CD14-positive monocyte (primary cell): ENCODE results near the gene ZC2HC1C. TPM values are rescaled to one million over a fixed set of nuclear protein-coding genes. Genes with fewer than 3 reads are reported as not detected.

ENCODE experiments used
- DNase-seq, 3 donors: peaks; one replicate each; pipeline ENCODE4 v3.0.0-alpha.2; 2011 to 2022
- H2AFZ ChIP-seq: 2 replicates; pipeline ENCODE4 v1.6.0; 2012; ENCODE audit warnings: mild to moderate bottlenecking, low read depth, low read length, inconsistent platforms; ENCODE audit not compliant: insufficient read depth, poor library complexity, severe bottlenecking
- H3K27ac ChIP-seq, 2 donors: 1 replicate in 1 of 2; 2 replicates in 1 of 2; pipeline ENCODE4 v1.5.1; 2012 to 2013; ENCODE audit warnings: low read length in 2 of 2, control low read depth in 1 of 2, inconsistent platforms in 1 of 2, low read depth in 1 of 2, mild to moderate bottlenecking in 1 of 2
- H3K27me3 ChIP-seq, 2 donors: one replicate each; pipeline versions ENCODE4 v1.6.0 to v1.6.1; 2011 to 2013; ENCODE audit warnings: low read length in 2 of 2; ENCODE audit not compliant: control insufficient read depth in 2 of 2, insufficient read depth in 2 of 2
- H3K36me3 ChIP-seq, 2 donors: replicated peaks in 1 of 2; 1 replicate in 1 of 2; 2 replicates in 1 of 2; pipeline versions ENCODE4 v1.5.1 to v1.6.1; 2012 to 2013; ENCODE audit warnings: low read length in 2 of 2, control low read depth in 1 of 2, inconsistent platforms in 1 of 2, mild to moderate bottlenecking in 1 of 2; ENCODE audit not compliant: insufficient read depth in 2 of 2, control insufficient read depth in 1 of 2
- H3K4me1 ChIP-seq, 2 donors: 1 replicate in 1 of 2; 2 replicates in 1 of 2; pipeline versions ENCODE4 v1.5.1 to v1.6.1; 2012 to 2013; ENCODE audit warnings: low read length in 2 of 2, control low read depth in 1 of 2, inconsistent platforms in 1 of 2, mild to moderate bottlenecking in 1 of 2, moderate library complexity in 1 of 2; ENCODE audit not compliant: insufficient read depth in 2 of 2, control insufficient read depth in 1 of 2
- H3K4me2 ChIP-seq: replicated peaks from 2 replicates; pipeline ENCODE3; 2012; ENCODE audit warnings: low read length, moderate library complexity, mild to moderate bottlenecking; ENCODE audit not compliant: poor library complexity, severe bottlenecking; ENCODE audit errors: extremely low read depth
- H3K4me3 ChIP-seq, 3 experiments: fragments of 200-600 bp in 1 of 3; sonication (generic) in 1 of 3; replicated peaks in 1 of 3; 1 replicate in 2 of 3; 2 replicates in 1 of 3; pipeline ENCODE4 v1.5.1; 2011 to 2013; ENCODE audit warnings: low read length in 3 of 3, mild to moderate bottlenecking in 3 of 3, control low read depth in 2 of 3, low read depth in 2 of 3, inconsistent platforms in 1 of 3, moderate library complexity in 1 of 3
- H3K79me2 ChIP-seq: 2 replicates; pipeline ENCODE4 v1.6.0; 2012; ENCODE audit warnings: mild to moderate bottlenecking, control low read depth, inconsistent platforms, low read length, moderate library complexity; ENCODE audit not compliant: insufficient read depth
- H3K9ac ChIP-seq: 2 replicates; pipeline ENCODE4 v1.6.0; 2017; ENCODE audit warnings: low read length, mild to moderate bottlenecking; ENCODE audit not compliant: insufficient read depth, poor library complexity, severe bottlenecking
- H3K9me3 ChIP-seq, 2 donors: replicated peaks in 1 of 2; 1 replicate in 1 of 2; 2 replicates in 1 of 2; pipeline versions ENCODE4 v1.5.1 to v1.6.1; 2012 to 2013; ENCODE audit warnings: low read length in 2 of 2, control low read depth in 1 of 2; ENCODE audit not compliant: control insufficient read depth in 1 of 2, insufficient read depth in 1 of 2
- H4K20me1 ChIP-seq: 2 replicates; pipeline ENCODE4 v1.6.0; 2012; ENCODE audit warnings: mild to moderate bottlenecking, low read length, control low read depth, moderate library complexity; ENCODE audit not compliant: insufficient read depth
- H3K27ac Mint-ChIP-seq, 7 donors: one replicate each; pipeline ENCODE4 v1.8.0; 2020; ENCODE audit warnings: mild to moderate bottlenecking in 7 of 7, mixed read lengths in 7 of 7, moderate library complexity in 6 of 7, inconsistent platforms in 2 of 7
- H3K27me3 Mint-ChIP-seq, 3 donors: one replicate each; pipeline ENCODE4 v1.8.0; 2021 to 2022; ENCODE audit warnings: low read depth in 3 of 3, mild to moderate bottlenecking in 3 of 3, mixed read lengths in 3 of 3, moderate library complexity in 3 of 3, inconsistent platforms in 1 of 3
- H3K36me3 Mint-ChIP-seq, 2 donors: one replicate each; pipeline ENCODE4 v1.8.0; 2020; ENCODE audit warnings: mixed read lengths in 2 of 2, inconsistent platforms in 1 of 2, mild to moderate bottlenecking in 1 of 2
- H3K4me1 Mint-ChIP-seq: one replicate; pipeline ENCODE4 v1.8.0; 2020; ENCODE audit warnings: mild to moderate bottlenecking, mixed read lengths
- H3K4me3 Mint-ChIP-seq, 2 donors: one replicate each; pipeline ENCODE4 v1.8.0; 2020; ENCODE audit warnings: mild to moderate bottlenecking in 2 of 2, mixed read lengths in 2 of 2, moderate library complexity in 1 of 2
- H3K9me3 Mint-ChIP-seq, 7 donors: one replicate each; pipeline ENCODE4 v1.8.0; 2020 to 2022; ENCODE audit warnings: mixed read lengths in 7 of 7, mild to moderate bottlenecking in 6 of 7, moderate library complexity in 6 of 7, inconsistent platforms in 2 of 7
- WGBS: methylation state at CpG from one replicate; pipeline ENCODE4 v1.1.5; 2013; ENCODE audit warnings: missing lambda C conversion rate; ENCODE audit not compliant: insufficient coverage; 5-methylcytosine and 5-hydroxymethylcytosine counted together
- intact Hi-C, 2 donors: fragments of 100-400 bp; cut with micrococcal nuclease; formaldehyde crosslinking; loops; one replicate each; pipeline versions ENCODE4 v1.15.0 to v1.15.1; 2023
- polyA plus RNA-seq, 3 donors: library from polyadenylated mRNA; depleted of rRNA in 1 of 3; unstranded in 2 of 3; stranded (reverse) in 1 of 3; fragments of 300-500 nt in 2 of 3; fragments of >200 nt in 1 of 3; fragmentation: Illumina TruSeq in 2 of 3; gene quantifications; 1 replicate in 2 of 3; 2 replicates in 1 of 3; pipeline ENCODE4 v1.2.3, GENCODE V29; 2012 to 2021
- TF ChIP-seq, protein P1 (sequence below): fragments of 200-600 bp; IDR thresholded peaks from one replicate; pipeline ENCODE4 v1.8.0; 2022; ENCODE audit warnings: antibody characterized with exemption, mild to moderate bottlenecking

ZC2HC1C gene
- polyA plus RNA-seq, 3 donors: 0.08 TPM; not detected in 2

DNA sequence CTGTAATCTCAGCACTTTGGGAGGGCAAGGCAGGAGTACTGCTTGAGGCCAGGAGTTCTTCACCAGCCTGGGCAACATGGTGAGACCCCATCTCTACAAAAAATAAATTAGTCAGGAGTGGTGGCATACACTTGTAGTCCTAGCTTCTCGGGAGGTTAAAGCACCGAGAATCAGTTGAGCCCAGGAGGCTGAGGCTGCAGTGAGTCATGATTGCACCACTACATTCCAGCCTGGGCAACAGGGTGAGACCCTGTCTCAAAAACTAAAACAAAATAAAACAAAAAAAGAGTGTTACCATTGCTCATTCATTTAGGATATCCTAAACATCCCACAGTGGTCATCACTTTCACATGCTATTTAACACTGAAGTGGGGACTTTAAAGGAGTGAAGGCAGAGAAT is 49.6 kb downstream of the ZC2HC1C start:
- Histone ChIP-seq H3K4me2 (no peak overlapping the region), H3K9me3 (no peaks in the 10 kb centered on the region), H3K79me2 (peaks cover 15% of the 10 kb centered on the region), H4K20me1 (no peaks in the 10 kb centered on the region), H2AFZ (no peak overlapping the region), H3K27me3 (no peaks in the 10 kb centered on the region), H3K4me3 (no peak overlapping the region), H3K4me1 (peaks cover 30 to 32% of the 10 kb centered on the region in 2 donors), H3K27ac (peak overlapping the region in 1 of 2 donors; percentile 78), H3K9ac (no peak overlapping the region), H3K36me3 (peaks cover 52 to 58% of the 10 kb centered on the region in 2 donors)
- TF ChIP-seq, protein P1, sequence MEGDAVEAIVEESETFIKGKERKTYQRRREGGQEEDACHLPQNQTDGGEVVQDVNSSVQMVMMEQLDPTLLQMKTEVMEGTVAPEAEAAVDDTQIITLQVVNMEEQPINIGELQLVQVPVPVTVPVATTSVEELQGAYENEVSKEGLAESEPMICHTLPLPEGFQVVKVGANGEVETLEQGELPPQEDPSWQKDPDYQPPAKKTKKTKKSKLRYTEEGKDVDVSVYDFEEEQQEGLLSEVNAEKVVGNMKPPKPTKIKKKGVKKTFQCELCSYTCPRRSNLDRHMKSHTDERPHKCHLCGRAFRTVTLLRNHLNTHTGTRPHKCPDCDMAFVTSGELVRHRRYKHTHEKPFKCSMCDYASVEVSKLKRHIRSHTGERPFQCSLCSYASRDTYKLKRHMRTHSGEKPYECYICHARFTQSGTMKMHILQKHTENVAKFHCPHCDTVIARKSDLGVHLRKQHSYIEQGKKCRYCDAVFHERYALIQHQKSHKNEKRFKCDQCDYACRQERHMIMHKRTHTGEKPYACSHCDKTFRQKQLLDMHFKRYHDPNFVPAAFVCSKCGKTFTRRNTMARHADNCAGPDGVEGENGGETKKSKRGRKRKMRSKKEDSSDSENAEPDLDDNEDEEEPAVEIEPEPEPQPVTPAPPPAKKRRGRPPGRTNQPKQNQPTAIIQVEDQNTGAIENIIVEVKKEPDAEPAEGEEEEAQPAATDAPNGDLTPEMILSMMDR: no peak
- WGBS: no CpG with 5 or more reads among the region's 2 CpGs
- peaks cover 51 to 52% of the 10 kb centered on the region in 2 donors for H3K36me3 Mint-ChIP-seq
- peak in 1 of 3 donors; percentile 7 for DNase-seq
- peak overlapping the region in 2 of 7 donors; percentile 25 to 52 for H3K27ac Mint-ChIP-seq
- no peak overlapping the region for H3K4me3 Mint-ChIP-seq
- no peaks in the 10 kb centered on the region for H3K9me3 Mint-ChIP-seq
- intact Hi-C loops: no loop called here
- H3K27me3 Mint-ChIP-seq: peaks cover 0 to 1% (median 0%) of the 10 kb centered on the region in 3 donors
- H3K4me1 Mint-ChIP-seq: peaks cover 34% of the 10 kb centered on the region

DNA sequence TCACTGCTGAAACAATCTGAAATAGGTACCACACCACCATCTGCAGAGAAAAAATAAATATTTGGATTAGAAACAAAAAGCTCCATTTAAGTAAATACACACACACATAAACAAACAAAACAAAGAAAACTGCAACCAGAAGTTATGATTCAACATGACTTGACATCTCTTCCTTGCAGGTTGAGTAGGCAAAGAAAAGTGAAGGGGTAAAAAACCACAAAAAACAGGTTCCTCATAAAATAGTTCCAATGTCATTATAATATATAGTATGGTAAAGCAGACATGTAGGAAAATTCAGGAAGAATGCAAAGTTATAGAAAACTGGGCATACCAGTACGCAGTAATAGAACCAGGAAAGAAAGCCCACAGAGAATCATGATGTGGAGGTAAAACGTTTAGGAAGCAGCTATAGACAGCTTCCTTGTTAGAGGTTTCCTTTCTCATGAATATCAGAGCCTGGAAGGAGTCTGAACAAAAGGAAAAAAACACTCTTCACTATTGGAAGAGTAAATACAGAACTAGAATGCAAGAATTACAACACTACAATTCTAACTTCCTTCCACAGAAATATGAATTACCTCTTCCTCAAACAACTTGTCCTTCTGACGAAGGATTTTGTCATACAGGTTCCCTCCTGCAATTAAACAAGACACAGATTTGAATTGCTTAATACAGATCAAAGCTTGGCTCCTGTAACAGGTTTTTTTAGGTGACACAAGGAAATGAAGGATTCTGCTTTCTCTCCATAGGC is 51.3 kb downstream of the ZC2HC1C start:
- TF ChIP-seq, protein P1: no peak
- intact Hi-C loops: loop anchor here (5.0 to 10.0 kb wide), 2 partner anchors 304 to 307 kb away; partner anchors contain the start of gene JDP2 (in 2 of the 2)
- no peaks in the 10 kb centered on the region for H4K20me1 ChIP-seq
- peak overlapping the region in 1 of 2 donors; percentile 51 for H3K4me3 Mint-ChIP-seq
- H3K27ac ChIP-seq: peak overlapping the region in 1 of 2 donors; percentile 78
- 14% methylated on average over 1 of the region's 3 CpGs for WGBS
- H3K9ac ChIP-seq: no peak overlapping the region
- H3K79me2 ChIP-seq: peaks cover 32% of the 10 kb centered on the region
- peaks cover 43 to 49% of the 10 kb centered on the region in 2 donors for H3K4me1 ChIP-seq
- H3K27me3 ChIP-seq: no peaks in the 10 kb centered on the region
- peaks cover 36 to 41% of the 10 kb centered on the region in 2 donors for H3K36me3 ChIP-seq
- peak overlapping the region in 1 of 3 experiments; percentile 47 for H3K4me3 ChIP-seq
- H3K36me3 Mint-ChIP-seq: peaks cover 41 to 43% of the 10 kb centered on the region in 2 donors
- DNase-seq: peak; percentile 46 to 82 (median 69)
- peaks cover 49% of the 10 kb centered on the region for H3K4me1 Mint-ChIP-seq
- H3K27ac Mint-ChIP-seq: peak overlapping the region; percentile 92 to 98 (median 96)
- no peaks in the 10 kb centered on the region for H3K9me3 ChIP-seq
- H2AFZ ChIP-seq: no peak overlapping the region
- peak overlapping the region; percentile 49 for H3K4me2 ChIP-seq
- no peaks in the 10 kb centered on the region for H3K9me3 Mint-ChIP-seq
- peaks cover 0 to 1% (median 0%) of the 10 kb centered on the region in 3 donors for H3K27me3 Mint-ChIP-seq
